Dedifferentiated amniotic fluid mesenchymal stem cell (primary cell): Measurements from ENCODE around the gene C3AR1.
"Not testable (repeated sequence)": the region's sequence is repeated elsewhere in the genome, so short reads cannot be mapped to it uniquely, and the experiment has no call there.

Experiments
- DNase-seq: peaks from one replicate; pipeline ENCODE4 v3.0.0-alpha.2; 2016; ENCODE audit errors: extremely low spot score

C3AR1 gene

GRCh38 chr12:8028267-8028666 lies 37.9 kb downstream of the C3AR1 start:
- no peak for DNase-seq

- no peak for DNase-seq
Measured at GRCh38 chr12:8027856-8028255, 38.3 kb downstream of the C3AR1 start.

GRCh38 chr12:8026291-8026900 lies 39.8 kb downstream of the C3AR1 start:
- DNase-seq: peak; percentile 99

GRCh38 chr12:8018666-8019581 lies 47.2 kb downstream of the C3AR1 start:
- DNase-seq: no peak

GRCh38 chr12:8018213-8018612 lies 47.9 kb downstream of the C3AR1 start:
- DNase-seq: not testable (repeated sequence)

GRCh38 chr12:8014836-8015235 lies 51.3 kb downstream of the C3AR1 start:
- DNase-seq: no peak

- no peak for DNase-seq
Measured at GRCh38 chr12:8012651-8013309, 53.4 kb downstream of the C3AR1 start.

GRCh38 chr12:8011331-8011730 lies 54.8 kb downstream of the C3AR1 start:
- DNase-seq: no peak
